ENCODE results near the gene UBC.
"Not testable (repeated sequence)": the region's sequence is repeated elsewhere in the genome, so short reads cannot be mapped to it uniquely, and the experiment has no call there.

UBC gene

GRCh38 chr12:124883263-124884130 is 31.0 kb downstream of the UBC start:
- no peak for DNase-seq

- no peak for DNase-seq
Observed at GRCh38 chr12:124881123-124881522, 33.3 kb downstream of the UBC start.

- DNase-seq, result not testable (repeated sequence)
Observed at GRCh38 chr12:124880335-124880734, 34.1 kb downstream of the UBC start.

GRCh38 chr12:124878795-124879516 is 35.5 kb downstream of the UBC start:
- DNase-seq, result no peak

- no peak for DNase-seq
Observed at GRCh38 chr12:124877423-124877822, 37.0 kb downstream of the UBC start.

- no peak for DNase-seq
Observed at GRCh38 chr12:124876171-124876570, 38.3 kb downstream of the UBC start.

GRCh38 chr12:124875803-124876132 is 38.7 kb downstream of the UBC start:
- DNase-seq, result no peak

- no peak for DNase-seq
Observed at GRCh38 chr12:124874988-124875802, 39.3 kb downstream of the UBC start.

GRCh38 chr12:124874188-124874587 is 40.3 kb downstream of the UBC start:
- DNase-seq, result no peak

- no peak for DNase-seq
Observed at GRCh38 chr12:124872068-124872719, 42.3 kb downstream of the UBC start.

GRCh38 chr12:124871297-124871696 is 43.2 kb downstream of the UBC start:
- no peak for DNase-seq

- DNase-seq, result no peak
Observed at GRCh38 chr12:124870515-124870914, 43.9 kb downstream of the UBC start.

GRCh38 chr12:124869059-124869665 is 45.3 kb downstream of the UBC start:
- DNase-seq, result no peak

- DNase-seq, result no peak
Observed at GRCh38 chr12:124868252-124869058, 46.0 kb downstream of the UBC start.

GRCh38 chr12:124867401-124867930 is 47.0 kb downstream of the UBC start:
- DNase-seq, result no peak

GRCh38 chr12:124866883-124867400 is 47.5 kb downstream of the UBC start:
- no peak for DNase-seq

GRCh38 chr12:124866195-124866882 is 48.1 kb downstream of the UBC start:
- no peak for DNase-seq

GRCh38 chr12:124865728-124866127 is 48.7 kb downstream of the UBC start:
- DNase-seq, result no peak

- no peak for DNase-seq
Observed at GRCh38 chr12:124864326-124864752, 50.1 kb downstream of the UBC start.
